Adipocyte (in vitro differentiated cells): Measurements from ENCODE around the gene CREB5.

Experiments
- DNase-seq: peaks from one replicate; pipeline ENCODE4 v3.0.0-alpha.2; 2015; ENCODE audit warnings: low read depth
- H3K27me3 ChIP-seq: replicated peaks from 2 replicates; pipeline ENCODE4 v1.7.0; 2013; ENCODE audit warnings: mild to moderate bottlenecking, low read length, moderate library complexity; ENCODE audit not compliant: control insufficient read depth, insufficient read depth
- H3K36me3 ChIP-seq: 2 replicates; pipeline ENCODE4 v1.7.0; 2013; ENCODE audit warnings: low read length, mild to moderate bottlenecking, moderate library complexity; ENCODE audit not compliant: control insufficient read depth, insufficient read depth, severe bottlenecking
- H3K4me1 ChIP-seq: 2 replicates; pipeline ENCODE4 v1.7.0; 2013; ENCODE audit warnings: mild to moderate bottlenecking, low read length, moderate library complexity; ENCODE audit not compliant: control insufficient read depth, insufficient read depth
- H3K4me3 ChIP-seq: 2 replicates; pipeline ENCODE4 v1.7.0; 2013; ENCODE audit warnings: mild to moderate bottlenecking, low read length, moderate library complexity
- H3K9ac ChIP-seq: 2 replicates; pipeline ENCODE4 v1.7.0; 2013; ENCODE audit warnings: mild to moderate bottlenecking, low read length, moderate library complexity
- H3K9me3 ChIP-seq: 2 replicates; pipeline ENCODE4 v1.7.0; 2013; ENCODE audit warnings: mild to moderate bottlenecking, low read length, moderate library complexity; ENCODE audit not compliant: control insufficient read depth

Gene CREB5

DNA sequence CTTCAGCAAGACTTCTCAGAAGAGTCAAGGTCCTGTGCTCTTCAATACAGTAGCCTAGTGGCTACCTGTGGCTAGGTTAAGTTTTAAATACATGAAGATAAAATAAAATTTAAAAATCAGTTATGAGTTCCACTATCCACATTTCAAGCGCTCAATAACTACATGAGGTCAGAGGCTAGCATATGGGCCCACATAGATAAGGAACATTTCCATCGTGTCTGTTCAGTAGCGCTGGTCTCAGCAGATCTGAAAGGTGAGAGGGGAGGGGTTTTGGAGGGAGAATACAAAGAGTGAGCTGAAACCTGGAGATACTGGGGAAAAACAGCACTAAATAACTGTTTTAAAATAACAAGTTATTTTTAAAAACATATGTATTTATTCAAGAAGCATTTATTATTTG, 326.8 kb downstream of the CREB5 start:
- no peak for DNase-seq
- H3K27me3 ChIP-seq, result no peaks in the 10 kb centered on the region
- H3K4me3 ChIP-seq, result no peak overlapping the region

GRCh38 chr7:28739826-28740225, 327.5 kb downstream of the CREB5 start:
- Histone ChIP-seq H3K4me3 (no peak overlapping the region), H3K9me3 (no peaks in the 10 kb centered on the region)
- DNase-seq, result no peak

More for the DNA sequence above, 326.8 kb downstream of the CREB5 start:
- H3K9ac ChIP-seq, result no peak overlapping the region
- H3K36me3 ChIP-seq, result no peaks in the 10 kb centered on the region
- no peaks in the 10 kb centered on the region for H3K9me3 ChIP-seq
- H3K4me1 ChIP-seq, result peaks cover 9% of the 10 kb centered on the region

GRCh38 chr7:28744951-28745350, 332.6 kb downstream of the CREB5 start:
- H3K4me3 ChIP-seq, result no peak overlapping the region
- H3K4me1 ChIP-seq, result peaks cover 9% of the 10 kb centered on the region
- no peaks in the 10 kb centered on the region for H3K9me3 ChIP-seq

More at GRCh38 chr7:28739826-28740225, 327.5 kb downstream of the CREB5 start:
- Histone ChIP-seq H3K27me3 (no peaks in the 10 kb centered on the region), H3K4me1 (peaks cover 9% of the 10 kb centered on the region), H3K36me3 (no peaks in the 10 kb centered on the region), H3K9ac (no peak overlapping the region)

GRCh38 chr7:28745351-28745750, 333.0 kb downstream of the CREB5 start:
- H3K4me3 ChIP-seq, result no peak overlapping the region
- H3K9me3 ChIP-seq, result no peaks in the 10 kb centered on the region
- no peaks in the 10 kb centered on the region for H3K27me3 ChIP-seq
- peaks cover 9% of the 10 kb centered on the region for H3K4me1 ChIP-seq
- H3K9ac ChIP-seq, result no peak overlapping the region
- DNase-seq, result no peak
- no peaks in the 10 kb centered on the region for H3K36me3 ChIP-seq

More at GRCh38 chr7:28744951-28745350, 332.6 kb downstream of the CREB5 start:
- no peak overlapping the region for H3K9ac ChIP-seq
- no peak for DNase-seq
- no peaks in the 10 kb centered on the region for H3K36me3 ChIP-seq
- H3K27me3 ChIP-seq, result no peaks in the 10 kb centered on the region

GRCh38 chr7:28747404-28747803, 335.1 kb downstream of the CREB5 start:
- no peak for DNase-seq

DNA sequence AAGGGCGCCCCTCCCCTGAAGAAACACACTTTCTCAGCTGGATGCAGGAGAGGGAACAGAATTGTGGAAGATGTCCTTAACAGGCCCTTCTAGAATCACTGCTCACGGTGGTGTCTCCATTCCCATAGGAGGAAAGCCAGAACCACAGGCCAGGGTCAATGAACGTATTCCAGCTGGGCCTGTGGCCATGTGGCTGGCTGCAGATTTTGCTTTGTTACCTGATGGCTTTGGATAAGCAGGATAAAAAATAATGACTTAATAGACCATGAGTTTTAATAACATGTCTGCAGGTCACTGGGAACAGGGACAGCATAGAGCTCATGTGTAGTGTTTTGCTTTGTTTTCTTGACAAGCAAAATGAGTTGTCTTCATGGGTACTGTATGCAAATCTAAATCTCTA, 335.5 kb downstream of the CREB5 start:
- peaks cover 9% of the 10 kb centered on the region for H3K4me1 ChIP-seq
- H3K36me3 ChIP-seq, result no peaks in the 10 kb centered on the region
- no peak overlapping the region for H3K4me3 ChIP-seq
- no peaks in the 10 kb centered on the region for H3K27me3 ChIP-seq
- H3K9ac ChIP-seq, result no peak overlapping the region
- no peaks in the 10 kb centered on the region for H3K9me3 ChIP-seq
- DNase-seq, result no peak

More at GRCh38 chr7:28747404-28747803, 335.1 kb downstream of the CREB5 start:
- Histone ChIP-seq H3K4me3 (no peak overlapping the region), H3K9me3 (no peaks in the 10 kb centered on the region), H3K4me1 (peaks cover 9% of the 10 kb centered on the region), H3K9ac (no peak overlapping the region), H3K27me3 (no peaks in the 10 kb centered on the region), H3K36me3 (no peaks in the 10 kb centered on the region)

DNA sequence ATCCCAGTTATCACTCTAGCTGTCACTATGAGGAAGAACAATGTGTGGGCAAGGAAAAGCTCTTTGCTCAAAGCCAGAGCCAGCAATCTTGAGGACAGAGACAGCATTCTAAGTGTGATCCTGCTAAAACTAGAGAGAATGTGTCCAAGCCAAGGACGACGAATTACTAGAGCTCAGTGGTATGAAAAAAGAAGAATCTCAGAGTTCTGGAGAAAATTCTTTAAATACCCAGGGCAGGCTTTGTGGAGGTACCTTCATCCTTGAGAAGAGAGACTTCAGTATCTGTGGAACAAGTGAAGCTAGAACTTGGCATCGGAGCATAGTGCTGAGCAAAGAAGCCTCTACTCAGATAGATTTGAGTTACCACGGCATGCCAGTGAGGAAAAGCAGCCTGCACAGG, 336.0 kb downstream of the CREB5 start:
- H3K9ac ChIP-seq, result no peak overlapping the region
- H3K9me3 ChIP-seq, result no peaks in the 10 kb centered on the region
- H3K36me3 ChIP-seq, result no peaks in the 10 kb centered on the region
- H3K4me3 ChIP-seq, result no peak overlapping the region
- peaks cover 9% of the 10 kb centered on the region for H3K4me1 ChIP-seq
- no peak for DNase-seq
- no peaks in the 10 kb centered on the region for H3K27me3 ChIP-seq

- Histone ChIP-seq H3K27me3 (no peaks in the 10 kb centered on the region), H3K36me3 (no peaks in the 10 kb centered on the region), H3K4me1 (peaks cover 9% of the 10 kb centered on the region), H3K4me3 (no peak overlapping the region), H3K9me3 (no peaks in the 10 kb centered on the region), H3K9ac (no peak overlapping the region)
- DNase-seq, result no peak
These were observed 336.7 kb downstream of the CREB5 start for GRCh38 chr7:28748933-28749584.

DNA sequence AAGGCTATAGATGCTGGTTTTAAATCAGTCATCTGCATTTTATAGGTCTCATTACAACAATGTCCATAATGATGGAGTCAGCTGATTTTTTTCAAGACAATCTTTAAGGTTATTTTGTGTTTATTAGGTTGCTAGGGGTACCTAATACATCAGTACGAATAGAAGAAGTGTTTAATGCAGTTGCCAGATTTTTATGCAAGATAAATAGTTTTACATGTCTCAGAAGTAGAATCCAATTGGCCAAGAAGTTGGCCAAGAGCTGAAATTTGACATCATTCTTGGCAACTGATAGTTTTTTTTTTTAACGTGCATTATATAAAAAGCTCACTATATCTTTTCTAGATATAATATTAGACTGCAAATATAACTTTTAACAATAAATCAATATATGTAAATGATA, 337.3 kb downstream of the CREB5 start:
- DNase-seq, result no peak
- Histone ChIP-seq H3K27me3 (no peaks in the 10 kb centered on the region), H3K4me3 (no peak overlapping the region), H3K4me1 (peaks cover 13% of the 10 kb centered on the region), H3K36me3 (no peaks in the 10 kb centered on the region), H3K9me3 (no peaks in the 10 kb centered on the region), H3K9ac (no peak overlapping the region)

DNA sequence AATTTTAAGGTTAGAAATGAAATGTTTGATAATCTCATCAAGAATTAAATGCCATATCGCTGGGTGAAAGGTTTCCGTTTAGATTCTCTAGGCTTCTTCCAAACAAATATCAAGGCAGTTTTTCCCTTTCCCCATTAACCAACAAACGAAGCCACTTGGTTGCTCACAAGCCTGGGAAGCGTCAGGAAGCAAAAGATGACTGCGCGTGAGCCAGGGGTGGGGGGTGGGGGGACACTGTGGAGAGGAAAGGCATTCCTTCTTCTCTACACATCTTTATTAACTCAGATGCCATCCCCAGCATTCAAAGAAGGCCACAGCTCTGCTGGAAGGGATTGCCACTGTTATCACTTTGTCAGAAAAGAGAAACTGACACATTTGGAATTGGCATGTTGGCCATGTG, 338.7 kb downstream of the CREB5 start:
- no peak for DNase-seq
- no peaks in the 10 kb centered on the region for H3K9me3 ChIP-seq
- no peaks in the 10 kb centered on the region for H3K36me3 ChIP-seq
- peaks cover 24% of the 10 kb centered on the region for H3K4me1 ChIP-seq
- H3K9ac ChIP-seq, result no peak overlapping the region
- H3K27me3 ChIP-seq, result no peaks in the 10 kb centered on the region
- no peak overlapping the region for H3K4me3 ChIP-seq

DNA sequence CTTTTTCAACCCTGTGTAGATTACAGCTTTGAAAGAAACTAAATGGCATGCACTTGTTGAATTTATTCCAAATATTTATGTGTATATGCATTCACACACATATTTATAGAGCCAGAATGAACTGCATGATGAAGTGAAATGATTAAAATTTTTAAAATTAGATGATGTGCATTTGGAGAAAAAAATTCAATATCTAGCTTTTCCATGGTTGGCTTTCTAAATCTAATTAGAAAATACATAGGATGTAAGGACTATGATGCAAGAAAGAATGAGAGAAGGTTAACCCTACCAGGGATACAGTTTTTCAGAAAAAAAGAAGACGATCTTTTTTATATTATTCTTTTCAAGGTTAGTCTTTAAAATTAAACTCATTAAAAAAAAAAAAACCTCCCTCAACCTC, 341.3 kb downstream of the CREB5 start:
- DNase-seq, result no peak
- no peak overlapping the region for H3K4me3 ChIP-seq
- no peaks in the 10 kb centered on the region for H3K9me3 ChIP-seq
- peaks cover 22% of the 10 kb centered on the region for H3K4me1 ChIP-seq
- H3K36me3 ChIP-seq, result no peaks in the 10 kb centered on the region
- no peak overlapping the region for H3K9ac ChIP-seq
- H3K27me3 ChIP-seq, result no peaks in the 10 kb centered on the region

- peak; percentile 44 for DNase-seq
- peaks cover 22% of the 10 kb centered on the region for H3K4me1 ChIP-seq
- H3K4me3 ChIP-seq, result no peak overlapping the region
- no peaks in the 10 kb centered on the region for H3K9me3 ChIP-seq
- H3K36me3 ChIP-seq, result no peaks in the 10 kb centered on the region
- H3K9ac ChIP-seq, result no peak overlapping the region
- H3K27me3 ChIP-seq, result no peaks in the 10 kb centered on the region
These were observed 341.7 kb downstream of the CREB5 start for GRCh38 chr7:28754027-28754426.
